GM21447 (cell line): ENCODE results near the gene RNFT1.
"Not testable (repeated sequence)": the region's sequence is repeated elsewhere in the genome, so short reads cannot be mapped to it uniquely, and the experiment has no call there.

Experiments
- ATAC-seq: cut with Tn5 transposase; IDR thresholded peaks from one replicate; pipeline ENCODE4 v1.9.1; 2021; ENCODE audit not compliant: unreplicated experiment

Gene RNFT1

GRCh38 chr17:59930768-59931167 is 33.8 kb downstream of the RNFT1 start:
- ATAC-seq = not testable (repeated sequence)

GRCh38 chr17:59930121-59930520 is 34.4 kb downstream of the RNFT1 start:
- ATAC-seq = not testable (repeated sequence)

GRCh38 chr17:59920637-59921036 is 43.9 kb downstream of the RNFT1 start:
- not testable (repeated sequence) for ATAC-seq

- no peak for ATAC-seq
Measured at GRCh38 chr17:59916446-59916845, 48.1 kb downstream of the RNFT1 start.

GRCh38 chr17:59914274-59914854 is 50.2 kb downstream of the RNFT1 start:
- no peak for ATAC-seq

GRCh38 chr17:59907467-59907866 is 57.1 kb downstream of the RNFT1 start:
- no peak for ATAC-seq

GRCh38 chr17:59903455-59903854 is 61.1 kb downstream of the RNFT1 start:
- no peak for ATAC-seq
